ENCODE data around the gene SH3PXD2B.
A peak's percentile ranks its signal among the peaks of the same experiment; 100 is the strongest.
"Not testable (repeated sequence)": the region's sequence is repeated elsewhere in the genome, so short reads cannot be mapped to it uniquely, and the experiment has no call there.

Gene SH3PXD2B

DNA sequence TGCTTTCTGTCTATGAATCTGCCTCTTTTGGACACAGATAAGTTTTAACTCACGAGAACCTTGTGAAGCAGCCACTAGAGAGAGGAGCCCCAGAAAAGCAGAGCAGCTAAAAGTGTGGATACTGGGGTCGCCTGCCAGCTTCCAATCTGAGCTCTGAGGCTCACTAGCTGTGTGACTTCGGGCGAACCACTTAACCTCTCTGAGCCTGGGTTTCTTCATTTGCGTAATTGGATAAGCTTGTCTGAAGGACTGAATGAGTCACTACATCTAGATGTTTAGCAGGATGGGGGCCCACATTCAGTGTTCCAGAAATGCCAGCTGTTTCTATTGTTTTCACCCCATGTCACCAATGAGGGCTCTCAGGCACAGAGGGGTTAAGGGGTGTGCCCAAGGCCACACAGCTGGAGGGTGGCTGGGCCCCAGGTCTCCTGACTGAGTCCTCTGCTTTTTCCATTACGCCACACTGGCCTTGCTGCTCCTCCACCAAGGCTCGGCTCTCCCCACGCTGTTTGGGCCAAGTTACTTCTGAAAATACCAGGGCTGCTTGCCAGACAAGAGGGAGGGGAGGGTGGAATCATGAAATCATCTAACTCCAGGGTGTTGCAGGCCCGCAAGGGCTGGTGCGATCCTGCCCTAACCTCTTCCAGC is 36.2 kb downstream of the SH3PXD2B start:
- DNase-seq: peak; percentile 97

DNA sequence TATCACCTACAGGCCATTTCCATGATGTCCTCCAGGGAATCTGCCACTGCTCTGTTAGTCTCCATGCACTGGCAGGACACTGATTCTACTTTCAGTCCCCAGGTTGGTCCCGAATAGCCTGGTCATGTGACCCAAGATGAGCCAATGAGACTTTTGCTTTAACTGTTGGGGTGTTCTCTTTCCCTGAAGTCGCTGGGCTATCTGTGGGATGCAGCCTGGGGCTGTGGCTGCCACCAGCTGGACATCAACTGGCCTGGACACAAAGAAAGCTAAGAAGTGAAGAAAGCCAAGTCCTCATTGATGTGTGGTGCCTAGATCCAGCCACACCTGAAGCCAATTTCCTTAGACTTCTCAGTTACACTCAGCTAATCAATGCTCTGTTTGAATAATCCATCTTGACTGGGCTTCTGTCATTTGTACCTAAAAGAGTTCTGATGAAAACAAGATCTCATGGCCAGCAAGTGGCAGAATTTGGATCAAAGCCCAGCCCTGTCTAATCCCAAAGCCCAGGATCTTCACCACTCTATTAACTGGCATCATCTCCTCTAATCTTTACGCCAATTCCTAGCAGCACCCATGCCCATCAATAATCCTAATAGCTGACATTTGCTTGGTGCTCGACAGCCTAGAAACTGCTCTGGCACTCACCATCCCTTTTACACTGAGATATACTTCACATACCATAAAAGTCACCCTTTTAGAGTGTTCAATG is 37.0 kb downstream of the SH3PXD2B start:
- no peak for DNase-seq

DNA sequence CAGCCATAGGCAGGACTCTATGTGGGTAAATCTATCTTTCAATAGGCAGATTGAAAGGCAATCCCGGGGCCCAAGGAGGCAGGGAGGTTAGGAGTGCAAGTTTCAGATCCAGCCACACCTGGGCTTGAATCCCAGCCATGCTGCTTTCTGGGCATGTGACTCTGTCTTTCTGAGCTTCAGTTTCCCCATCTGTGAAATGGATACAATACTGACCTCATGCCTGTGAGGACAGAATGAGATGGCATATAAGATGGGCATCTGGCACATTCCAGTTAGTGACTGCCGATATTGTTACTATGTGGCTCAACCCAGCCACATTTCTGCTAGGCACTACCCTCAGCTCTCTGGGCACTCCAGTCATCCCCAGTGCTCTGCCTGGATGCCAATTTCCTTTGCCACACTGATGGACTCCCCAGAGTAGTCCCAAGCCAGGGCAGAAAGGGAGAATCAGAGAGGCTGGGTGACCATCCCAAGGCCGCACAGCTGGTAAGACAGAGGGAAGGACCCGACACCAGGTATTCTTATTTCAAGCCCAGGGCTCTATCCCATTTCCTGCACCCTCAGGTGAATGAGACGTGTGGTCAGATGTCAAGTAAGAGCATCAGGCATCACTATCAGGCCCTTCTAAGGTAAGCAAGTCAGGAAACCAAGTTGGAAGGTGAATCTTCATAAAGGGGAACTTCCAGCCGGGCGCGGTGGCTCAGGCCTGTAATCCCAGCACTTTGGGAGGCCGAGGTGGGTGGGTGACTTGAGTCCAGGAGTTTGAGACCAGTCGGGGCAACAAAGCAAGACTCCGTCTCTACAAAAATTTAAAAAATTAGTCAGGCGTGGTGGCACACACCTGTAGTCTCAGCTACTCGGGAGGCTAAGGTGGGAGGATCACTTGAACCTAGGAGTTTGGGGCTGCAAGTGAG is 38.7 kb downstream of the SH3PXD2B start:
- no peak for DNase-seq

DNA sequence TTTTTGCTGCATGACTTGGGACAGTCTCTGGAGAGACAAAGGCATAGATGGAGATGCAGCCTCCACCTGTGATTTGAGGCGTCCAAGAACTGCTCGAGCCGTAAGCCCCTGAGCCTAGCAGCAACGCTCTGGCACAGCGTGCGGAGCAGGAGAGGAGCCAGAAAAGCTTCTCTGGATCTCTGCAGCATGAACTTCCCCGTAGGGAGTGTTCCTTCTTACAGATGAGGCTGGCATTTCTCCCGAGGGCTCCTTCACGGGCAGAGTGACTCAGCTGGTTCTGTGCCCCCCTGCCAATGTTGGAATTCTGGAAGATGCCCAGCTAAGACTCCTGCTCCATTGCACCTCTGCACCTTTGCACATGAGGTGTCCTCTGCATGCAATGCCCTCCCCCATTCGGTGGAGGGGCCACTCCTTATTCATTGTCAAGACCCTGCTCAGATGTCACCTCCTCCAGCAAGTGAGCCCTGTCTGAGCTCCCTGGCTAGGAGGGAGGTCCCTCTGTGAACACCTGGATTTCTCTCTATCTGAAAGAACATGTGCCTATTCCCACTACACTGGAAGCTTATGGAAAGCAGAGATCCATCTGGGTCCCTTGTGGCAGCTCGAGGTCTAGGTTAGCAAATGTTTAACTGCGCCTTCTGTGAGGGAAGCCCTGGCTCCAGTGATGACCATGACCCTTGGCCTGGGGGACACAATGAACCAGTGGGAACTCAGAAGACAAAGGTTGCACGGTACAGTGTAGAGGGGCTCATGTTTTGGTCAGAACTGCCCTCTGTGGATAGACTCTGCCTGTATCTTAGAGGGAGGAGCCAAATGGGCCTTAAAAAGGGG is 39.6 kb downstream of the SH3PXD2B start:
- DNase-seq: no peak

DNA sequence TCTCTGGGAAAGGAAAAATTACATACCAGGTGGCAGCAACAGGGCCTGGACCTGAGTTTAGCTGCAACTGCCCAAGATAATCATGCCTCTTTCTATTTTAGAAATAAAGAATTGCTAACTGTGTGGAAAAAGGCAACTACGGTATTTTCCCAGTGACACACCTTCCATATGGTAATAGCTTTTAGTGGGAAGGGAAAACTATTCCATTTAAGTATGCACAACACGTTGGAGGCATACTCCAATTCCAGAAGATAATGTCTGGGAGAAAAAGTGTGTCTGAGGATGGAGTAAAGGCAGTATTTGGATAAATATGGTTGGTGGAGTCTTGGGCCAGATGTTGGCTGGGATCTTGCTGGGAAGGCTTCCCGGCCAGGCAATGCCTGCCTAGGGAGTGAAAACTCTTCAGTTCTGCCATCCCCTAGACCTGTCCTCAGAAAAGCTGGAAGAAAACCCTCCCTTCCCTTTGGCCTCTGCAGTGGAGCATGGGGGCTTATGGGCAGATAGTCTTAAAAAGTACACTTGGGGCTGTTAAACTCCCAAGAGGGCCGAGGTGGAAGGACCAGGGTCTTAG is 40.6 kb downstream of the SH3PXD2B start:
- DNase-seq: peak; percentile 59

DNA sequence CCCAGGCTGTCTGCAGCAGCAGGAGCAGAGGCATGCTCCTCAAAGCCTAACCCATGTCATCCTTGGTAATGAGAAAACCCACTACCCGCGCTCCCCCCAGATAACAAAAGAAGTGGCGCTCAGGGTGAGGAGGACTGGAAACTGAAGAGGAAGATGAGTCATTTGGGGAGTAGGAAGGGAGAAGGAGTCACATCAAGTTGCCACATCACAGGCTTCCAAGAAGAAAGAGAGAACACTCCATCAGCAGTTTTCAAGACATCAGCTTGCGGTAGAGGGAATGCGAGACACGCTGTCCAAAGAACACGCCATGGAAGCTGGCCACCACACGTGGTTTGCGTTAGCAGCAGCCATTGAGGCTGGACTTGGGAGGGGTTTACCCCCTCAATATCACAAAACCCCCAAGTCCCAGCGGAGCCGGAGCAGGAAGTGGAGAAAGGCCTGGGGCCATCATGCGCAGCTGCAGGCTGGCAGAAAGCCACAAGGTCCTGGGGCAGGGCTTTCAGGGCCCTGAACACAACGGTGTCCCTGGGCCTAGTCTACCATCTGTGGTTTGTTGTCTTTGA is 41.5 kb downstream of the SH3PXD2B start:
- peak; percentile 99 for DNase-seq

DNA sequence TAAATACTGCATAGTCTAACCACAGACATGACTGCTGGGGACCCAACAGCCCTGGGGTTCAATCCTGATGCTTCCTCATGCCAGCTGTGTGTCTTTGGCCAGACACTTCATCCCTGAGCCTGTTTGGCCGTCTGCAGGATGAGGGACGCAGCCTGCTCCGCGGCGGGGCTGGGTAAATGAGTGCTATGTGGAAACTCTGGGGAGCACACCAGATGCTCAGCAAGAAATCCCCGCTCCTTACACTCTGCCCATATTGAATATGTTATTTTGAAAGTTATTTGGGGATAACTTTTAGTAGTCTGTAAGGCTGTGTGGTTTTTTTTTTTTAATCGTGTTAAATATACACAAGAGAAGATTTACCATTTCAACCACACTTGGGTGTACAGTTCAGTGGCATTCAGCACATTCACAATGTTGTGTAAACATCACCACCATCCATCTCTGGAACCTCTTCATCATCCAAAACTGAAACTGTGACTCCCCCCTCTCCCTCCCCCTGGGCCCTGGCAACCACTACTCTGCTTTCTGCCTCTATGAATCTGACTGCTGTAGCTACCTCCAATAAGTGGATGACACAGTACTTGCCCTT is 42.7 kb downstream of the SH3PXD2B start:
- DNase-seq: peak; percentile 70

DNA sequence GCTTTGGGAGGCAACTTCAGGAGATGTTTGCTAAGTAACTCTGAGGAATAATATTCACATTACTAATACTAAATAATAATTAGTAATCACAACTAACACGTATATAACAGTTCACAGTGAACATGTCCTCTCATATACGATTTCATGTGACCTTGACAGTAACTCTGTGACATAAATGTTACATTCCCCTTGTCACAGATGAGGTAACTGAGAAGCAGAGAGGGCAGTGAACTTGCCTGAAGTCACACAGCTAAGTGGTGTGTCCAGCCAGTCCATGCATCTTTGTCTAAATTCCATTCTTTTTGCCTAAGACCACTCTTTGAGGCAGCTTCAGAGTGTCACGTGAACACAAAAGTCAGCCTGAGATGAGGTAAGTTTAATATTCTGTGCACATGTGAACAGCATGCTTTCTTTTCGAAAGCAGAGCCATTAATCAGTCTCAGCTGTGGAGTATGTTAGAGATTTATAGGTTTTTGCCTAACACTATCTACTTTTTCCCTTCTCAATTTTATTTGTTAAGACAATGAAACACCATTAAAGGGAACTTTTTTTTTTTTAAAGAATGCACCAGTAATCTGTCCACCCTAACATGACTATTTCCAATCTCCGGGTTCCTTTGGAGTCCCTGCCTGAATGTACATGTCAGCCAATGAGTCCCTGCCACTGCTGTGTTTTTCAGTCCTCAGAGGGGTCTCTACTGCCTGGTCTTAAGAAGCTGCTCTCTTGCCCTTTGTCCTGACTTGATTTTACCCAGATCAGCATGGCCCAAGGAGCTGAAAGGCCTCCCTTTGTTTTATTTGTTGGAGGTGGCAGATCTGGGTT is 43.5 kb downstream of the SH3PXD2B start:
- peak; percentile 90 for DNase-seq

DNA sequence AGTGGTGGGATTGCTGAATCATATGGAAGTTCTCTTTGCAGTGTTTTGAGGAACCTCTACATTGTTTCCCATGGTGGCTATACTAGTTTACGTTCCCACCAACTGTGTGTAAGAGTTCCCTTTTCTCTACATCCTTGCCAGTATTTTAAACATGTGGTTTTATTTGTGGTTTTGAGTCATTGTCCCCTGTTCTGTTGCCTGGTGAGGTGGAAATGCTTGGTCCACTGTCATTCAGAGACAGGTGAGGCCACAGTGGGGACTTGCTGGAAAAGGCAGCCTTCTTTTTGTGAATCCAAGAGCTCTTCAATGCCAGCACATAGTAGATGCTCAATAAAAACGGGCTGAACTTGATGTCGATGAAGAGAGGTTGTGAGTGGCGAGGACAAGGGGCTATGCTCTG is 44.2 kb downstream of the SH3PXD2B start:
- peak; percentile 70 for DNase-seq

DNA sequence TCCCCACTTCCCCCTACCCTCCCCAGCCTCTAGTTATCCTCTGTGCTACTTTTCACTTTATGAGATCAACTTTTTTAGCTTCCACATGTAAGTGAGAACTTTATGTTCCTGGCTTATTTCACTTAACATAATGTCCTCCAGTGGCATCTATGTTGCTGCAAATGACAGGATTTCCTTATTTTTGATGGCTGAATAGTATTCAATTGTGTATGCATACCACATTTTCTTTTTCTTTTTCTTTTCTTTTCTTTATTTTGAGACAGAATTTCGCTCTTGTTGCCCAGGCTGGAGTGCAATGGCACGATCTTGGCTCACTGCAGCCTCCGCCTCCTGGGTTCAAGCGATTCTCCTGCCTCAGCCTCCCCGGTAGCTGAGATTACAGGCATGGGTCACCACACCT is 44.8 kb downstream of the SH3PXD2B start:
- DNase-seq: not testable (repeated sequence)

DNA sequence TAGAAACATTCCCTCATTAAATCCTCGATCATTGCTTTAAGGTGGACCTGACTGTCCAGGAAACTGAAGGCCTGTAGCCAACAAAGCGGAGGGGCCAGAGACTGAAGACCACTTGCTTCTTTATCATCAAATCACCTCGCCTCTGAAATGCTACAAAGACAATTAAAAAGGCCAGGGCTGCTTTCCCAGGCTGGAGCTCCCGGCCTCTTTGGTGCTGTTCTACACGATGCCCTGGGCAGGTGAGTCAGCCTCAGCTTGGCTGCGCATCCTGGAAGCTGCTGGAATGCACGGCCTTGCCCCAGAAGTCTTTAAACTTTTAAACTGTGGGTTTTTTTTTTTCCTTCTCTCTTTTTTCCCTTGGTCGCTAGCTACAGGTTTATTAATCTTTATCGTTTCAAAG is 46.5 kb downstream of the SH3PXD2B start:
- DNase-seq: peak; percentile 47

DNA sequence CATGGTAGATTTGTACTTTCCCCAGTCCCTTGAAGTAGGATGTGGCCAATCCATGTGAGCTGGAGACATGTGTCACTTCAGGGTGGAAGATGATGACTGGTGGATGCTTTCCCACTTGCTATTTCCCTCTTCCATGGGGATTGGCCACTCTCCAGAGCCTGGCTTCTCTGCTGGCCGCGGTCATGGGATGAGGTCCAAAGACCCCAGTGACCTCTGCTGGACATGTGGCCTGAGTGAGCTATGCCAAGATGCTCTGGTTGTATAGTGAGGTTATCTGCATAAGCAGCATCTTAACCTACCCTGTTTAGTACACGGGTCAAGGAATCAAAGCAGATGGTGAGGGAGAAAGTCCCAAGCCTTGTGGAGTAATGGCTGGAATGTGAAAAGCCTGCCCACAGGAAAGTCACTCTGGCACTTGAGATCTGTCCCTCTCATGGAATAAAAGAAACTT is 47.1 kb downstream of the SH3PXD2B start:
- DNase-seq: no peak

DNA sequence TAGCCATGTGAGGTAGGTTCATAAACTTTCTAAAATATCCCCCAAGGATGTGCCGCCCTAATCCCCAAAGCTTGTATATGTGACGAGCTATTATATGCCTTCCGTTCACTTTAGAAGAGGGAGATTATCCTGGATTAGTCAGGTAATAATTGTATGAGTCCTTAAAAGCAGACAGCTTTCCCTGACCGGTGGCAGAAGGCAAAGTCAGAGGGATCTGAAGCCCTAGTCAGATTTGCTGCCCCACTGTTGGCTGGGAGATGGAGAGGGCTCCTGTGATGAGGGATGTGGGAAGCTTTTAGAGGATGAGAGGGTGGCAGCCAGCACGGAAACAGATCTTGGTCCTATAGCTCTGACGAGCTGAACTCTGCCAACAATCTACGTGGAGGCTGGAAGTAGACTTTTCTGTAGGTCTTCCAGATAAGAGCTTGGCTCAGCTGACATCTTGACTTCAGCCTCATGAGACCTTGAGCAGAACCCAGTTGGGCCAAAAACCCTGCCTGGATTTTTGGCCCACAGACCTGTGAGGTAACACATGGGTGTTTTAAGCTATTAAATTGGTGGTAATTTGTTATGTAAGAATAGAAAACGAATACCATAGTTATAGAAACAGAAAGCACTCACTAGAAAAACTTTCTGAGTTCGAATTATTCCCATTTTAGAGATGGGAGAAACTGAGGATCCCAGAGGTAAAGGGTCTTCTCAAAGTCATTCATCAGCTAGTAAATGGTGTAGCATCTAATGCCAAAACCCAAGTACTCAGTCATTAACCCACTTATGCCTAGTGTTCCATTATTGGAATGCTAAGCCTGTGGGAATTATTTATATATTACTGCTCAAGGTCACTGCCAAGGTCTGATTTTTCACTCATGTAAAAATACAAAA is 48.9 kb downstream of the SH3PXD2B start:
- DNase-seq: no peak

DNA sequence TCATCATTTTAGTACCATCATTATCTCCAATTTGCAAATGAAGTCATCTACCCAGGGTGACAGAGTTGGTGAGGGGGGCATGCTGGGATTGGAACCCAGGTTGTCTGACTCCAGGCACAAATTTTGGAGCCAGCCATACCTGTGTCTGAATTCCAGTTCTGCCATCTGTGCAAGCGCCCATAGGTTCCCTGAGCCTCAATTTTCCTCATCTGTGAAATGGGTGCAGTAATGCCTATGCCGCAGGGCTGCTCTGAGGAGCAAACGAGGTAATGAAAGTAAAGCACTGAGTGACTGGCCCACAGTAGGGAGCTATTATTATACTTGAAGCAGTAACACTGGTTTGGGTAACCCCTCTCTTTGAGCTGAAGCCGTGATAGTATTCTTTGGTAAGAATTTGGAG is 49.6 kb downstream of the SH3PXD2B start:
- DNase-seq: no peak

DNA sequence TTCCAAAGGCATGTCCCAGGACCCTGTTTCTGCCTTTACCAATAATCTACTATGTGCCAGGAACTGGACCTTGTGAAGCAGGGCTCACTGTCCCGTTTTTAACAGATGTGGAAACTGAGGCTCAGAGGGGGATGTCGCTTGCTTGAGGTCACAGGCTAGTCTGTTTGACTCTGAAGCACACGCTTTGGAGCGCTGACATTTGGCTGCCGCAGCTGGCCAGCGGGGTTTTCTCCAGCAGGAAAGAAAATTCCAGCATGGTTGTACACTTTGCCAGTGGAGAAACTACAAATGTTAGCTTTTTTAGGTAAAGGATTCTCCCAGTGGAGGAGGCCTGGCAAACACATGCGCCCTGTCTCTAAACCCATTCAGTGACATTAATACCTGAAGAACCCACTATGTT is 50.5 kb downstream of the SH3PXD2B start:
- DNase-seq: no peak

DNA sequence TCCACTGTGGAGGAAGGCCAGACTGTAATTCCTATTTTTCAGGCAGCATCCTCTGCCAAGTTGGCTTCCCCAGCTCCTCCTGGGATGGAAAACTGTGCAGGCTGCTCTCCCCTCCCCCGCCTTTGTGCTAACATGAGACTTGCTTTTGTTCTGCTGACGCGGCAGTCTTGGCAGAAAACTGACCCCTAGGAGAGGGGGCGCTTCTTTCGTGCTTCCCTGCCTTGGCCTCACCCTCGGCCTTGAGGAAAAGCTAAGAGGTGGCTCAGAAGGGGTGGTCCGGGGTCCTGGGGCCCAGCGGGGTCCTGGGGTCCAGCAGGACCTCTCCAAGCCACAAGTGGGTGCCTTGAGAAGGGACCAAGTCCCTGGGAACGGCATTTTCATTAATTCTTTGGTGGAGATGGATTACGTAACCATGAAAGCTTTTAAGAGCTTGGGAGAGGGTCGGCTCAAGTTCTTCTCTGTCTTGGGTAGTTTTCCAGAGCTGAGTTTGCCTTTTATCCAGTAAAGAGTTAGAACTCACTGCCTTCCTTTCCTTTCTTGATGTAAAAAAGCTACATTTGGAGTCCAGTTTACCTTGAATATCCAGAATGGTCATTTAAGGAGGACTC is 51.0 kb downstream of the SH3PXD2B start:
- peak; percentile 81 for DNase-seq

DNA sequence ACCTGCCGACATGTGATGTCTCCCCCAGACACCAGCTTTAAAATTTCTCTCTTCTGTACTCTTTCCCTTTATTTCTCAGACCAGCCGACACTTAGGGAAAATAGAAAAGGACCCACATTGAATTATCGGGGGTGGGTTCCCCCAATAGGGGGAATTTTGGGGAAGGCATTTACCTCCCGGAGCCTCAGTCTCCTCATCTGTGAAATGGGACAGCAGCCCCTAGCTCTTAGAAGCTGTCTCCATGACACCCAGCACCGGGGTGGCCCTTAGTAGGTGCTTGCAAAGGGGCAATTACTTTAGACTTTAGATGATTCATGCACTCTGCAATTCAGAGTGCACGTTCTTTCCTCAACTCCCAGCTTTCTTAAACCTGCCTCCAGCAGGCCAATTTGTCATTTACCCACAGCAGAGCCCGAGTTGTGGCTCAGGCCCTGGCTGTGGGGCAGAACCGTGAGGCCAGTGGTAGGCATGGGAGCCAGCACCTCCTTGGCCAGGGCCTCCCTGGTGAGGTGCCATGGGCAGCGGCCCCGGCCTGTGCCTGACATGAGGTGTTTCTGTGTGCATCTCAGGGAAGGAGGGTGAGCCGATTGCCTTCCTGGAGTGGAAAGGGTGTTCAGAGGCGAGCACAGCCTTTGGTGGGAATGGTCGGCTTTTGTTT is 51.7 kb downstream of the SH3PXD2B start:
- no peak for DNase-seq

DNA sequence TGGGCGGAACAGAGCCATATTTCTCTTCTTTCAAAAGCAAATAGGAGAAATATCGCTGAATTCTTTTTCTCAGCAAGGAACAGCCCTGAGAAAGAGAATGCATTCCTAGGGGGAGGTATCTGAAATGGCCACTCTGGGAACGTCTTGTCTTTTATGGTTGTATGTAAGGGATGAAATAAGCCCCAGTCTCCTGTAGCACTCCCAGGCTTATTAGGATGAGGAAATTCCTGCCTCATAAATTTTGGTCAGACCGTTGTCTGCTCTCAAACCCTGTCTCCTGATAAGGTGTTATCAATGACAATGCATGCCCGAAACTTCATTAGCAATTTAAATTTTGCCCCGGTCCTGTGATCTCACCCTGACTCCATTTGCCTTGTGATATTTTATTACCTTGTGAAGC is 52.3 kb downstream of the SH3PXD2B start:
- DNase-seq: not testable (repeated sequence)

Data from fibroblast of skin of abdomen (primary cell).